GM23338 (cell line): Measurements from ENCODE around the gene DNA2. TPM values are rescaled to one million over a fixed set of nuclear protein-coding genes. Genes with fewer than 3 reads are reported as not detected.

Experiments
- ATAC-seq: fragments of 200-7000 bp; cut with Tn5 transposase; 3 replicates; pipeline ENCODE4 v1.9.1; 2020
- DNase-seq: peaks from one replicate; pipeline ENCODE4 v3.0.0-alpha.2; 2015; ENCODE audit warnings: low spot score
- H2AFZ ChIP-seq: fragments of 200-600 bp; sonication (generic); 2 replicates; pipeline ENCODE4 v1.8.0; 2016; ENCODE audit warnings: antibody characterized with exemption, mild to moderate bottlenecking, moderate library complexity
- H3F3A ChIP-seq: fragments of 200-600 bp; sonication (generic); replicated peaks from 2 replicates; pipeline ENCODE4 v1.8.0; 2017; ENCODE audit warnings: antibody characterized with exemption, mixed run types, low read depth
- H3K27ac ChIP-seq: fragments of 200-600 bp; sonication (generic); 2 replicates; pipeline ENCODE4 v1.6.1; 2016; ENCODE audit warnings: low read depth
- H3K27me3 ChIP-seq: fragments of 200-600 bp; sonication (generic); 2 replicates; pipeline ENCODE4 v1.8.0; 2016; ENCODE audit warnings: mild to moderate bottlenecking, mixed run types, moderate library complexity; ENCODE audit not compliant: insufficient read depth
- H3K36me3 ChIP-seq: fragments of 200-600 bp; sonication (generic); 2 replicates; pipeline ENCODE4 v1.8.0; 2016; ENCODE audit warnings: mild to moderate bottlenecking; ENCODE audit not compliant: insufficient read depth
- H3K4me1 ChIP-seq: fragments of 200-600 bp; sonication (generic); 2 replicates; pipeline ENCODE4 v1.8.0; 2016; ENCODE audit warnings: mild to moderate bottlenecking, moderate library complexity; ENCODE audit not compliant: insufficient read depth
- H3K4me2 ChIP-seq: fragments of 200-600 bp; sonication (generic); 2 replicates; pipeline ENCODE4 v1.7.1; 2017; ENCODE audit warnings: mixed run types
- H3K4me3 ChIP-seq: fragments of 200-600 bp; sonication (generic); 2 replicates; pipeline ENCODE4 v1.6.1; 2016; ENCODE audit warnings: mixed run types
- H3K79me2 ChIP-seq: fragments of 200-600 bp; sonication (generic); replicated peaks from 2 replicates; pipeline ENCODE4 v1.8.0; 2017; ENCODE audit warnings: mild to moderate bottlenecking; ENCODE audit not compliant: insufficient read depth
- H3K9me2 ChIP-seq: fragments of 200-600 bp; sonication (generic); 2 replicates; pipeline ENCODE4 v1.8.0; 2017; ENCODE audit not compliant: insufficient read depth
- H4K20me1 ChIP-seq: fragments of 200-600 bp; sonication (generic); replicated peaks from 2 replicates; pipeline ENCODE4 v1.8.0; 2017; ENCODE audit warnings: mild to moderate bottlenecking; ENCODE audit not compliant: insufficient read depth
- H3K27ac Mint-ChIP-seq: 2 replicates; pipeline ENCODE4 v1.8.0; 2020; ENCODE audit warnings: inconsistent platforms, mild to moderate bottlenecking, moderate library complexity, mixed read lengths
- H3K27me3 Mint-ChIP-seq: 3 replicates; pipeline ENCODE4 v1.8.0; 2022; ENCODE audit warnings: low read depth, mild to moderate bottlenecking, moderate library complexity, mixed read lengths, inconsistent platforms; ENCODE audit not compliant: insufficient read depth, poor library complexity
- H3K36me3 Mint-ChIP-seq: 3 replicates; pipeline ENCODE4 v1.8.0; 2021; ENCODE audit warnings: low read depth, mild to moderate bottlenecking, inconsistent platforms, moderate library complexity, mixed read lengths
- H3K4me1 Mint-ChIP-seq: 3 replicates; pipeline ENCODE4 v1.8.0; 2020; ENCODE audit warnings: mild to moderate bottlenecking, inconsistent platforms, mixed read lengths
- H3K4me3 Mint-ChIP-seq: 3 replicates; pipeline ENCODE4 v1.8.0; 2021; ENCODE audit warnings: moderate library complexity, mild to moderate bottlenecking, inconsistent platforms, mixed read lengths
- H3K9me3 Mint-ChIP-seq: 3 replicates; pipeline ENCODE4 v1.8.0; 2020; ENCODE audit warnings: moderate library complexity, mild to moderate bottlenecking, inconsistent platforms, mixed read lengths
- CREB1 ChIP-seq: fragments of 250-450 bp; sonication (Bioruptor Pico); IDR thresholded peaks from 2 replicates; pipeline ENCODE4 v1.5.0; 2020; ENCODE audit warnings: low read depth, mild to moderate bottlenecking, moderate library complexity
- EZH2 ChIP-seq: fragments of 200-600 bp; sonication (generic); IDR thresholded peaks from one replicate; pipeline ENCODE4 v1.8.0; 2017; ENCODE audit warnings: antibody characterized with exemption, mild to moderate bottlenecking, low read depth; ENCODE audit not compliant: unreplicated experiment
- ZNF114 ChIP-seq: fragments of 250-450 bp; sonication (Bioruptor Pico); IDR thresholded peaks from 2 replicates; pipeline ENCODE4 v1.5.0; 2020; ENCODE audit warnings: mild to moderate bottlenecking, moderate library complexity
- ZNF331 ChIP-seq: fragments of 250-450 bp; sonication (Bioruptor Pico); IDR thresholded peaks from 2 replicates; pipeline ENCODE4 v1.5.0; 2020; ENCODE audit warnings: low read depth, mild to moderate bottlenecking, moderate library complexity
- polyA plus RNA-seq: library from polyadenylated mRNA; unstranded; fragments of >200 nt; fragmentation: Nextera tagmentation; extraction: Ambion mirVana; gene quantifications from 2 replicates; pipeline ENCODE4 v1.2.1, GENCODE V29; 2016
- total RNA-seq: library from RNA; depleted of rRNA; stranded (reverse); fragments of >200 nt; shearing (Covaris generic); gene quantifications from 2 replicates; pipeline ENCODE4 v1.2.3, GENCODE V29; 2014
- TF ChIP-seq, protein P1 (sequence below): fragments of 250-450 bp; sonication (Bioruptor Pico); IDR thresholded peaks from 2 replicates; pipeline ENCODE4 v1.5.0; 2020; ENCODE audit warnings: mild to moderate bottlenecking, moderate library complexity
- TF ChIP-seq, protein P2 (sequence below), 2 experiments: fragments of 200-600 bp in 1 of 2; sonication (generic) in 1 of 2; conservative IDR thresholded peaks; 2 replicates each; pipeline versions ENCODE4 v1.5.1 to v1.6.1; 2016 to 2017; ENCODE audit warnings: antibody characterized with exemption in 2 of 2, low read depth in 2 of 2, mild to moderate bottlenecking in 2 of 2, moderate library complexity in 1 of 2

The DNA2 gene
- total and polyA plus RNA-seq, 2 experiments from 2014 or later: 25.6 to 49.3 TPM

DNA sequence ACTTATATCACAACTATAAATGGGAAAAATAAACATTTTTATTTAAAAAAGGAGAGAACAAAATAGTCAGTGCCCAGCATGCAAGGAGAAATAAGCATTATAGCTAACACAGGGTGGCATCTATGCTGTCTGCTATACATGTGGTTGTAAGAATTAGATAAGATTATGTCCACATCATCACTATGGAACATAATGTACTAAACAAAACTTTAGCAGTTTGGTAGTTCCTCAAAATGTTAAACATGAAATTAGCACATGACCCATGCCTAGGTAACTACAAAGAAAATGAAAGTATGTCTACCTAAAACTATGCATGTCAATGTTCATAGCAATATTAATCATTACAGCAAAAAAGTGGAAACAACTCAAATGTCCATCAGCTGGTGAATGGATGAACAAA is 36.0 kb downstream of the DNA2 start (continued):
- TF ChIP-seq, protein P1, sequence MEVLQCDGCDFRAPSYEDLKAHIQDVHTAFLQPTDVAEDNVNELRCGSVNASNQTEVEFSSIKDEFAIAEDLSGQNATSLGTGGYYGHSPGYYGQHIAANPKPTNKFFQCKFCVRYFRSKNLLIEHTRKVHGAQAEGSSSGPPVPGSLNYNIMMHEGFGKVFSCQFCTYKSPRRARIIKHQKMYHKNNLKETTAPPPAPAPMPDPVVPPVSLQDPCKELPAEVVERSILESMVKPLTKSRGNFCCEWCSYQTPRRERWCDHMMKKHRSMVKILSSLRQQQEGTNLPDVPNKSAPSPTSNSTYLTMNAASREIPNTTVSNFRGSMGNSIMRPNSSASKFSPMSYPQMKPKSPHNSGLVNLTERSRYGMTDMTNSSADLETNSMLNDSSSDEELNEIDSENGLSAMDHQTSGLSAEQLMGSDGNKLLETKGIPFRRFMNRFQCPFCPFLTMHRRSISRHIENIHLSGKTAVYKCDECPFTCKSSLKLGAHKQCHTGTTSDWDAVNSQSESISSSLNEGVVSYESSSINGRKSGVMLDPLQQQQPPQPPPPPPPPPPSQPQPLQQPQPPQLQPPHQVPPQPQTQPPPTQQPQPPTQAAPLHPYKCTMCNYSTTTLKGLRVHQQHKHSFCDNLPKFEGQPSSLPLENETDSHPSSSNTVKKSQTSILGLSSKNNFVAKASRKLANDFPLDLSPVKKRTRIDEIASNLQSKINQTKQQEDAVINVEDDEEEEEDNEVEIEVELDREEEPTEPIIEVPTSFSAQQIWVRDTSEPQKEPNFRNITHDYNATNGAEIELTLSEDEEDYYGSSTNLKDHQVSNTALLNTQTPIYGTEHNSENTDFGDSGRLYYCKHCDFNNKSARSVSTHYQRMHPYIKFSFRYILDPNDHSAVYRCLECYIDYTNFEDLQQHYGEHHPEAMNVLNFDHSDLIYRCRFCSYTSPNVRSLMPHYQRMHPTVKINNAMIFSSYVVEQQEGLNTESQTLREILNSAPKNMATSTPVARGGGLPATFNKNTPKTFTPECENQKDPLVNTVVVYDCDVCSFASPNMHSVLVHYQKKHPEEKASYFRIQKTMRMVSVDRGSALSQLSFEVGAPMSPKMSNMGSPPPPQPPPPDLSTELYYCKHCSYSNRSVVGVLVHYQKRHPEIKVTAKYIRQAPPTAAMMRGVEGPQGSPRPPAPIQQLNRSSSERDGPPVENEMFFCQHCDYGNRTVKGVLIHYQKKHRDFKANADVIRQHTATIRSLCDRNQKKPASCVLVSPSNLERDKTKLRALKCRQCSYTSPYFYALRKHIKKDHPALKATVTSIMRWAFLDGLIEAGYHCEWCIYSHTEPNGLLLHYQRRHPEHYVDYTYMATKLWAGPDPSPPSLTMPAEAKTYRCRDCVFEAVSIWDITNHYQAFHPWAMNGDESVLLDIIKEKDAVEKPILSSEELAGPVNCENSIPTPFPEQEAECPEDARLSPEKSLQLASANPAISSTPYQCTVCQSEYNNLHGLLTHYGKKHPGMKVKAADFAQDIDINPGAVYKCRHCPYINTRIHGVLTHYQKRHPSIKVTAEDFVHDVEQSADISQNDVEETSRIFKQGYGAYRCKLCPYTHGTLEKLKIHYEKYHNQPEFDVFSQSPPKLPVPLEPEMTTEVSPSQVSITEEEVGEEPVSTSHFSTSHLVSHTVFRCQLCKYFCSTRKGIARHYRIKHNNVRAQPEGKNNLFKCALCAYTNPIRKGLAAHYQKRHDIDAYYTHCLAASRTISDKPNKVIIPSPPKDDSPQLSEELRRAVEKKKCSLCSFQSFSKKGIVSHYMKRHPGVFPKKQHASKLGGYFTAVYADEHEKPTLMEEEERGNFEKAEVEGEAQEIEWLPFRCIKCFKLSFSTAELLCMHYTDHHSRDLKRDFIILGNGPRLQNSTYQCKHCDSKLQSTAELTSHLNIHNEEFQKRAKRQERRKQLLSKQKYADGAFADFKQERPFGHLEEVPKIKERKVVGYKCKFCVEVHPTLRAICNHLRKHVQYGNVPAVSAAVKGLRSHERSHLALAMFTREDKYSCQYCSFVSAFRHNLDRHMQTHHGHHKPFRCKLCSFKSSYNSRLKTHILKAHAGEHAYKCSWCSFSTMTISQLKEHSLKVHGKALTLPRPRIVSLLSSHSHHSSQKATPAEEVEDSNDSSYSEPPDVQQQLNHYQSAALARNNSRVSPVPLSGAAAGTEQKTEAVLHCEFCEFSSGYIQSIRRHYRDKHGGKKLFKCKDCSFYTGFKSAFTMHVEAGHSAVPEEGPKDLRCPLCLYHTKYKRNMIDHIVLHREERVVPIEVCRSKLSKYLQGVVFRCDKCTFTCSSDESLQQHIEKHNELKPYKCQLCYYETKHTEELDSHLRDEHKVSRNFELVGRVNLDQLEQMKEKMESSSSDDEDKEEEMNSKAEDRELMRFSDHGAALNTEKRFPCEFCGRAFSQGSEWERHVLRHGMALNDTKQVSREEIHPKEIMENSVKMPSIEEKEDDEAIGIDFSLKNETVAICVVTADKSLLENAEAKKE (CRISPR knock-in tag): no peak

DNA sequence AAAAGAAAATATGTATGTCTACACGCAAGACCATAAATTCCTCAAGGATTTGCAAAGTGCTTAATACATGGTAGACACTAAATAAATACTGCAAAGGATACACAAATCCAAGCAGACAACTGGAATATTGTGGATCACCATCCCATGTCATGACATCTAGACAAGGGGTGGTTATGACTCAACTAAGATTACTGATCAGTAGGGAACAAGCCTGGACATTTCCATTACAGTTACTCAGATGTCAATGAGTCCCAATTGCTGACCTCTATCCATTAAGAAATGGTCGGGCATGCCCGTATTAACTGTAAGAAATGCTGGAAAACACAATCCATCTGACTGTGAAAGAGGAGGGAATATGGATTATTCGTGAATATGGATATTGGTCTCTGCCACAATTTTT is 37.1 kb downstream of the DNA2 start:
- H3K9me2 ChIP-seq: no peaks in the 10 kb centered on the region
- DNase-seq (no peak), ATAC-seq (no peak)
- Mint-ChIP-seq H3K27me3 (peaks cover 6% of the 10 kb centered on the region), H3K4me3 (no peak overlapping the region), H3K27ac (no peak overlapping the region), H3K36me3 (peaks cover 54% of the 10 kb centered on the region), H3K9me3 (no peaks in the 10 kb centered on the region), H3K4me1 (peaks cover 4% of the 10 kb centered on the region; the same call in 1 of the 3 replicates)
- no peak overlapping the region for H2AFZ ChIP-seq
- H3K4me3 ChIP-seq: no peak overlapping the region
- H3K79me2 ChIP-seq: no peaks in the 10 kb centered on the region
- H3K4me2 ChIP-seq: no peak overlapping the region
- H3K36me3 ChIP-seq: peaks cover 49% of the 10 kb centered on the region
- H3K27me3 ChIP-seq: no peaks in the 10 kb centered on the region
- H3F3A ChIP-seq: peaks cover 11% of the 10 kb centered on the region; the same call in 1 of the 2 replicates
- no peaks in the 10 kb centered on the region for H3K4me1 ChIP-seq
- H4K20me1 ChIP-seq: peaks cover 5% of the 10 kb centered on the region
- H3K27ac ChIP-seq: peak overlapping the region; percentile 63; the same call in 1 of the 2 replicates
- no peak for TF ChIP-seq CREB1 (CRISPR knock-in tag)
- TF ChIP-seq EZH2: no peak
- TF ChIP-seq, protein P2, sequence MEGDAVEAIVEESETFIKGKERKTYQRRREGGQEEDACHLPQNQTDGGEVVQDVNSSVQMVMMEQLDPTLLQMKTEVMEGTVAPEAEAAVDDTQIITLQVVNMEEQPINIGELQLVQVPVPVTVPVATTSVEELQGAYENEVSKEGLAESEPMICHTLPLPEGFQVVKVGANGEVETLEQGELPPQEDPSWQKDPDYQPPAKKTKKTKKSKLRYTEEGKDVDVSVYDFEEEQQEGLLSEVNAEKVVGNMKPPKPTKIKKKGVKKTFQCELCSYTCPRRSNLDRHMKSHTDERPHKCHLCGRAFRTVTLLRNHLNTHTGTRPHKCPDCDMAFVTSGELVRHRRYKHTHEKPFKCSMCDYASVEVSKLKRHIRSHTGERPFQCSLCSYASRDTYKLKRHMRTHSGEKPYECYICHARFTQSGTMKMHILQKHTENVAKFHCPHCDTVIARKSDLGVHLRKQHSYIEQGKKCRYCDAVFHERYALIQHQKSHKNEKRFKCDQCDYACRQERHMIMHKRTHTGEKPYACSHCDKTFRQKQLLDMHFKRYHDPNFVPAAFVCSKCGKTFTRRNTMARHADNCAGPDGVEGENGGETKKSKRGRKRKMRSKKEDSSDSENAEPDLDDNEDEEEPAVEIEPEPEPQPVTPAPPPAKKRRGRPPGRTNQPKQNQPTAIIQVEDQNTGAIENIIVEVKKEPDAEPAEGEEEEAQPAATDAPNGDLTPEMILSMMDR (conservative IDR thresholded peaks at IDR 0.05; ENCODE audit: low read depth in 2 of 2): no peak
- TF ChIP-seq, protein P1 (CRISPR knock-in tag): no peak
- TF ChIP-seq ZNF114: no peak
- TF ChIP-seq ZNF331 (CRISPR knock-in tag): no peak
